Epithelial cell of esophagus (primary cell): ENCODE data around the gene AICDA.
A peak's percentile ranks its signal among the peaks of the same experiment; 100 is the strongest.
"Not testable (repeated sequence)": the region's sequence is repeated elsewhere in the genome, so short reads cannot be mapped to it uniquely, and the experiment has no call there.

Experiments
- DNase-seq: peaks from one replicate; pipeline ENCODE4 v3.0.0; 2010; ENCODE audit warnings: low read depth
- H3K4me3 ChIP-seq: 2 replicates; pipeline ENCODE4 v1.5.1; 2011; ENCODE audit warnings: mild to moderate bottlenecking, low read length, control low read depth
- TF ChIP-seq, protein P1 (sequence below): IDR thresholded peaks from 2 replicates; pipeline ENCODE4 v1.5.1; 2011; ENCODE audit warnings: low read depth, mild to moderate bottlenecking, low read length, control low read depth, inconsistent platforms; ENCODE audit not compliant: insufficient read depth; ENCODE audit errors: missing control alignments

The AICDA gene

DNA sequence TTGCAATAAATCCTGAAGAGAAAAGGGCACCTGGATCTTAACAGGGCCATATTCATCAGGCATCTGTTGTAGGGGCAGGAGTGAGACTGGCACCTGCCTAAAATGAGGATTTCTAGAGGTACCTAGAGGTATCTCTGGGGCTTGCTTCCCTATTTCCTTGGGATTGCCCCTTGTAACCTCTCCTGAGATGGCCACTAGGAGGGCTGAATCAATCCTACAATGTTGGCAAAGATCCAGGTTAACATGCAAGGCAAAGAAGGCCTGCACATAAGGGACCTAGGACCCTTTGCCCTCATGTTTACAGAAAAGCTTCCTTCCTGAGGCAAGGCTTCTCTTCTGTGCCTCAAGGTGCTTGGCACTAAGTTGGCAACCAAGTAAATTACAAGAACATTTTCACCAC is 46.1 kb downstream of the AICDA start:
- no peak overlapping the region for H3K4me3 ChIP-seq

DNA sequence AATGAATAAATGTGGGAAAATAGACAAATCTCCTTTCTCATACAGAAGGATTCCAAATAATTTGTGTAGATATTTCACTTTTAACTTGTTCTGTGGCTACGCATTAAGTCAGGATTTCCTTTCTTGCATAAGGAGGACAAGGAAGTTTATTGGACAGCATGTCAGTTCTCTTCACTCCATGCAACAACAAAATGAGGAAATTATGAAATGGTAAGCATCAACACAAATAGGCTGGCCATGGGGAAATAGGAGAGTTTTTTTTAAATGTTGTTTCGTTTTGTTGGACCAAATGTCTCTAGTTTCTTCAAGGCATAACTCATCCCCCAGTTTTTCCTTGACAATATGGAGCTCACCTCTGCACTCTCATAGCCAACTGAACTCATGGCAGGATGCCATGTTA is 46.6 kb downstream of the AICDA start:
- DNase-seq, H3K4me3 ChIP-seq: not testable (repeated sequence)

More for the DNA sequence above, 46.1 kb downstream of the AICDA start:
- TF ChIP-seq, protein P1, sequence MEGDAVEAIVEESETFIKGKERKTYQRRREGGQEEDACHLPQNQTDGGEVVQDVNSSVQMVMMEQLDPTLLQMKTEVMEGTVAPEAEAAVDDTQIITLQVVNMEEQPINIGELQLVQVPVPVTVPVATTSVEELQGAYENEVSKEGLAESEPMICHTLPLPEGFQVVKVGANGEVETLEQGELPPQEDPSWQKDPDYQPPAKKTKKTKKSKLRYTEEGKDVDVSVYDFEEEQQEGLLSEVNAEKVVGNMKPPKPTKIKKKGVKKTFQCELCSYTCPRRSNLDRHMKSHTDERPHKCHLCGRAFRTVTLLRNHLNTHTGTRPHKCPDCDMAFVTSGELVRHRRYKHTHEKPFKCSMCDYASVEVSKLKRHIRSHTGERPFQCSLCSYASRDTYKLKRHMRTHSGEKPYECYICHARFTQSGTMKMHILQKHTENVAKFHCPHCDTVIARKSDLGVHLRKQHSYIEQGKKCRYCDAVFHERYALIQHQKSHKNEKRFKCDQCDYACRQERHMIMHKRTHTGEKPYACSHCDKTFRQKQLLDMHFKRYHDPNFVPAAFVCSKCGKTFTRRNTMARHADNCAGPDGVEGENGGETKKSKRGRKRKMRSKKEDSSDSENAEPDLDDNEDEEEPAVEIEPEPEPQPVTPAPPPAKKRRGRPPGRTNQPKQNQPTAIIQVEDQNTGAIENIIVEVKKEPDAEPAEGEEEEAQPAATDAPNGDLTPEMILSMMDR, result no peak
- DNase-seq, result no peak

DNA sequence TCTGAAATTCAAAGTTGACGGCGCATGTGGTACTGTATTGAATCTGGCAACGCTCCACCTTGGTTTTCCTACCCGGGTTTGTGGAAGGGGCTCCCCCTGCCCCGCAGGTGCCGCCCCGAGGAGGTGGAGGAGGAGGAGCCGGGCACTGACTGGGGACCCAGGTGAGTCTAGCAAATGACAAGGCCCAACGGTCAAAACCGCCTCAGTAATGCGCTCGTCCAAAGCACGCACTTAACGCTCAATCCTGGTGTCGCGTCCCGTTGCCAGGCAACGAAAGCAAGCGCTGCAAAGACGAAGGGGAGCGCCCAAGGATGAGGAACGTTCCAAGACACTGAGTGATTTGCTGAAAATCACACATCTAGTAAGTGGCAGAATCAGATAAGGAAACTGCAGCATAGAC is 48.0 kb downstream of the AICDA start:
- peak; percentile 27 for DNase-seq
- H3K4me3 ChIP-seq, result no peak overlapping the region
- TF ChIP-seq, protein P1, result no peak

DNA sequence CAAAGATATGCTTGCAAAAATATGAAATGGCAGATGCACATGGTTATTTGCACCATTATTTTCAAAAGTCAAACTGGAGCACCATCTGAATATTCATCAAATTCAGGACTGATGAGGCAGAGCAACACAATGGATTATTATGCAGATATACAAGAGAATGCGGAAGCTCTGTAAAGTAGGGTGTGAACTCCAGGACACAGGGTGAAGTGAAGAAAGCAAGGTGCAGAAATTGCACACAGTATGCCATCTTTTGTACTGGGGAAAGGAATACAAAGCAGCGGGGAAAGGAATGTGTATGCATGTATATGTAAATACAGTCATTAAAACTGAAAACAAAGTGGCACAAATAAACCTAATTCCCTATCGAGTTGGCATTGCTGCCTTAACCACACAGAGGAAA is 49.3 kb downstream of the AICDA start:
- no peak for DNase-seq

DNA sequence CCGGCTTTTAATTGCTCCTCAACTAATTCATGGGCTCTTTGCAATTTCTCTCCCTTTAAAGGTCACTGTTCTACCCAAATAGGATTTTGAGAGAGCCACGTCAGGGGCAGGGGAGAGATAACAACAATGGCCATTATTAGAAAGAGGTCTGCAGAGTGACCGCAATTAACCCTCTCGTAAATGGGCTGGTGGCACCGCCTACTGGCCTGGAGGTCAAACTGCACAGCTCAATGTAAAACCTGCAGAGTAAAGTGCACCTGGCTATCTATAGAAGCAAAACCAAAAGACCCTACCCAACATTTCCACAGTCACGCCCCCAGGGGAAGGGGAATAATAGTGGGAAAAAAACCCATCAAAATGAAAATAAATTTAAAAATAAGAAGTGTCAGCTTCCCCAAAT is 50.3 kb downstream of the AICDA start:
- no peak overlapping the region for H3K4me3 ChIP-seq
- peak; percentile 39 for DNase-seq
- TF ChIP-seq, protein P1, result peak; percentile 58

More for the DNA sequence above, 49.3 kb downstream of the AICDA start:
- TF ChIP-seq, protein P1, result no peak
- no peak overlapping the region for H3K4me3 ChIP-seq

DNA sequence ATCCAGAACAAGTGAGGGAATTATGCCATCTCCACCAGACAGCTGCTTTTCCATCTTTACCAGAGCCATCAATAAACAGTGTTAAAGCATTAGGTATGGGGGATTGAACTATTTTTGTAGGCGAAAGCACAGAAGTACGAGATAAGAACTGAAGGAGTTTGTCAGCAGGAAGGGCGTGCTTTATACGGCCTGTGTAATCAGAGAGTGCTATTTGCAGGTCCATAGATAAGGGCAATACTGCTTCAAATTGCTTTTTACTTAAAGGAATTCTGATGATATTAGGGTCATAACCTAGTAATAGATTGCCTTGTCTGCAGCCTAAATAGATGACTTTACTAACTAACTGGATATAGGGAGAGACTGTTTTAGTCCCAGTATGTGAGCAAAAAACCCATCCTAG is 51.6 kb downstream of the AICDA start:
- TF ChIP-seq, protein P1, result no peak
- no peak for DNase-seq
- H3K4me3 ChIP-seq, result no peak overlapping the region

DNA sequence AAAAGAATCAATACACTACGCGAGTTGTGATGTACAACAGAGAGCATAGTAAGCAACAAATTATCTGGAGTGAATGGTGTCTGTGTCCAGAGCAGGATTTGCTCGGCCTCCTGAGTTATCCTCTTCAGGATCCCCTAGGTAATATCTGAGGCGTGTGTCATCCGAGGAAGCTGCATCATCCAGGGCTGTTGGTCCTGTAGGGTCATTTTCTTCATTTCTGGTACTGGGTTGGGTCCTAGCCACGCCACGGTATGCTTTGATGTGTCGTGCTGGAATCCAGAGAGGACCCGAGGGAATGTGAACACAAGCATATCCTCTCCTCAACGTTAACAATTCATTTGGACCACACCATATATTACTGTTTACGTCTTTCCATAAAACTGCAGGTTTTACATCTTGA is 53.0 kb downstream of the AICDA start:
- H3K4me3 ChIP-seq, result no peak overlapping the region
- DNase-seq, result no peak
- TF ChIP-seq, protein P1, result no peak
